GM19455 (cell line): ENCODE results near the gene ADAMTS17.
"Not testable (repeated sequence)": the region's sequence is repeated elsewhere in the genome, so short reads cannot be mapped to it uniquely, and the experiment has no call there.

Source experiments
- ATAC-seq: cut with Tn5 transposase; IDR thresholded peaks from one replicate; pipeline ENCODE4 v1.9.1; 2021; ENCODE audit not compliant: unreplicated experiment

The ADAMTS17 gene

GRCh38 chr15:99926532-99926931 lies 415.2 kb downstream of the ADAMTS17 start:
- ATAC-seq, result not testable (repeated sequence)

- ATAC-seq, result no peak
Observed at GRCh38 chr15:99925661-99926461, 415.9 kb downstream of the ADAMTS17 start.

DNA sequence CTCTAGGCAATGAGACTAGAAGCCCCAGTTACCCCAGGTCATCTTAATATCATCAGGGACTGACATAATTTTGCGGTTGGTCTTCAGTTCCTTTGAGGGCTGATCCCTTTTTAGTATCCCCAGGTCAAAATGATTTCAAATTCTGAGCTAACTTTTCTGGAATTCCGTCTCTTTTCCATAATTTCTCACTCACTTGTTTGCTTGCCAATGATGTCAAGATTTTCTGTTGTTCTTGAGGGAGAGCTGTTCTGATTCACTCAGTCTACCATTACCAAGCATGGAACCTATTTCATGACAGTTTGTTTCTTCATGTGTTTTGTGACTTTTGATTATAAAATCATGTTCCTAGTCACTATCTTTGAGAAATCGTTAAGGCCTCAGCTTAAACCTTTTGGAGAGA lies 418.1 kb downstream of the ADAMTS17 start:
- no peak for ATAC-seq
